Endothelial cell of umbilical vein (primary cell): ENCODE data around the gene MAU2. TPM values are rescaled to one million over a fixed set of nuclear protein-coding genes. Genes with fewer than 3 reads are reported as not detected.

ENCODE experiments used
- BruUV-seq: library from RNA; stranded (reverse); fragments of 400-500 nt; replicated peaks from 2 replicates; lab custom pipeline; 2021; lab: Mats Ljungman, UMichigan
- CTCF ChIA-PET: fragments of 300-600, 350-600 bp; sonication (Branson Sonifier 250); formaldehyde crosslinking; loops from one replicate; lab custom pipeline; 2021; ENCODE audit warnings: antibody characterized with exemption, inconsistent platforms; lab: Charles Lee
- POLR2A ChIA-PET: fragments of 300-600, 350-600 bp; sonication (Branson Sonifier 250); formaldehyde crosslinking; loops from one replicate; lab custom pipeline; 2021; ENCODE audit warnings: antibody characterized with exemption, inconsistent platforms; lab: Charles Lee
- DNase-seq: peaks from one replicate; pipeline ENCODE4 v3.0.0-alpha.2; 2011; ENCODE audit warnings: low read depth, low spot score
- FAIRE-seq: peaks from 2 replicates; lab custom pipeline; 2011; peaks lifted over from hg19 to GRCh38; lab: Jason Lieb, UNC
- H2AFZ ChIP-seq: 2 replicates; pipeline ENCODE4 v1.6.0; 2012; ENCODE audit warnings: low read depth, low read length, control low read depth, inconsistent platforms
- H3K27ac ChIP-seq: 2 replicates; pipeline ENCODE4 v1.5.1; 2011; ENCODE audit warnings: low read depth, mild to moderate bottlenecking, control low read depth, low read length, moderate library complexity; ENCODE audit not compliant: insufficient read depth
- H3K27me3 ChIP-seq, 2 experiments: 2 replicates each; pipeline versions ENCODE4 v1.6.0 to v1.6.1; 2011; ENCODE audit warnings: low read length in 2 of 2, mixed read lengths in 1 of 2; ENCODE audit not compliant: control insufficient read depth in 2 of 2, insufficient read depth in 2 of 2
- H3K36me3 ChIP-seq, 2 experiments: 2 replicates in 1 of 2; 3 replicates in 1 of 2; pipeline ENCODE4 v1.5.1; 2011; ENCODE audit warnings: low read length in 2 of 2, mild to moderate bottlenecking in 1 of 2, moderate library complexity in 1 of 2; ENCODE audit not compliant: control insufficient read depth in 2 of 2, insufficient read depth in 2 of 2; ENCODE audit errors: extremely low read depth in 1 of 2
- H3K4me1 ChIP-seq: 3 replicates; pipeline ENCODE4 v1.5.1; 2011; ENCODE audit warnings: mild to moderate bottlenecking, low read length; ENCODE audit not compliant: control insufficient read depth, insufficient read depth; ENCODE audit errors: extremely low read depth
- H3K4me2 ChIP-seq: 2 replicates; pipeline ENCODE4 v1.6.1; 2011; ENCODE audit warnings: low read length, control low read depth, mixed read lengths; ENCODE audit not compliant: insufficient read depth
- H3K4me3 ChIP-seq, 3 experiments: fragments of 200-600 bp in 1 of 3; sonication (generic), shearing (Covaris generic) in 1 of 3; replicated peaks in 1 of 3; 2 replicates each; pipeline ENCODE4 v1.5.1; 2011 to 2016; ENCODE audit warnings: control low read depth in 3 of 3, low read length in 3 of 3, mild to moderate bottlenecking in 2 of 3, inconsistent platforms in 1 of 3, low read depth in 1 of 3, moderate library complexity in 1 of 3; ENCODE audit not compliant: insufficient read depth in 1 of 3
- H3K79me2 ChIP-seq: 2 replicates; pipeline ENCODE4 v1.6.0; 2012; ENCODE audit warnings: low read length, inconsistent platforms; ENCODE audit not compliant: control insufficient read depth, insufficient read depth
- H3K9ac ChIP-seq: replicated peaks from 2 replicates; pipeline ENCODE3; 2011; ENCODE audit warnings: low read length, control low read depth; ENCODE audit not compliant: insufficient read depth; ENCODE audit errors: extremely low read depth
- H3K9me1 ChIP-seq: replicated peaks from 3 replicates; pipeline ENCODE4 v1.6.0; 2011; ENCODE audit warnings: mild to moderate bottlenecking, low read length; ENCODE audit not compliant: control insufficient read depth, insufficient read depth; ENCODE audit errors: extremely low read depth
- H3K9me3 ChIP-seq: replicated peaks from 2 replicates; pipeline ENCODE4 v1.5.1; 2012; ENCODE audit warnings: low read length, inconsistent platforms; ENCODE audit not compliant: control insufficient read depth, insufficient read depth
- H4K20me1 ChIP-seq: replicated peaks from 2 replicates; pipeline ENCODE3; 2011; ENCODE audit warnings: mild to moderate bottlenecking, low read length; ENCODE audit not compliant: control insufficient read depth, insufficient read depth; ENCODE audit errors: extremely low read depth
- CTCF ChIP-seq, 2 donors: IDR thresholded peaks; 1 replicate in 1 of 2; 2 replicates in 1 of 2; pipeline ENCODE4 v1.5.1; 2011; ENCODE audit warnings: low read length in 2 of 2, mild to moderate bottlenecking in 2 of 2, moderate library complexity in 2 of 2, control low read depth in 1 of 2, inconsistent platforms in 1 of 2, low read depth in 1 of 2; ENCODE audit not compliant: insufficient read depth in 1 of 2; ENCODE audit errors: extremely low read depth in 1 of 2
- GATA2 ChIP-seq: IDR thresholded peaks from 2 replicates; pipeline ENCODE4 v1.7.0; 2011; ENCODE audit warnings: low read depth, mild to moderate bottlenecking, moderate library complexity, mixed read lengths, low read length; ENCODE audit not compliant: insufficient read length, insufficient read depth
- MAX ChIP-seq: IDR thresholded peaks from 2 replicates; pipeline ENCODE4 v1.6.1; 2011; ENCODE audit not compliant: insufficient read depth, insufficient read length
- MYC ChIP-seq: IDR thresholded peaks from one replicate; pipeline ENCODE4 v1.6.1; 2011; ENCODE audit warnings: mild to moderate bottlenecking, low read depth, low read length
- POLR2A ChIP-seq: IDR thresholded peaks from 2 replicates; pipeline ENCODE4 v1.6.1; 2012; ENCODE audit warnings: low read depth, mild to moderate bottlenecking, control low read depth, low read length
- dilution Hi-C: fragments of 300-500 bp; cut with MboI; formaldehyde crosslinking; loops from one replicate; pipeline ENCODE4 v1.15.0; 2019; ENCODE audit warnings: low sequenced_read_pairs; ENCODE audit not compliant: extremely low pct_ligation_motif_present
- intact Hi-C: fragments of 100-400 bp; cut with micrococcal nuclease; formaldehyde crosslinking; loops from one replicate; pipeline ENCODE4 v1.10.0; 2022
- polyA plus RNA-seq, 4 experiments: library from polyadenylated mRNA; depleted of rRNA in 3 of 4; stranded (reverse) in 3 of 4; unstranded in 1 of 4; fragments of >200 nt; gene quantifications; 2 replicates each; pipeline versions ENCODE4 v1.2.1 to v1.2.3, GENCODE V29; 2011 to 2012; ENCODE audit warnings: missing spikeins in 1 of 4
- total RNA-seq: library from RNA; stranded (reverse); gene quantifications from 2 replicates; pipeline ENCODE4 v1.2.3, GENCODE V29; 2021

The MAU2 gene
- total and polyA plus RNA-seq, 2 donors (not counting 3 experiments of a cell fraction or from before 2014, with no cell fraction given), result 36.9 to 70.0 TPM

- dilution Hi-C loops (no loop called here), intact Hi-C loops (loop anchor here (2.0 kb wide), 1 partner anchor 128 kb away; the partner anchor contains the start of genes BORCS8 and RFXANK)
- FAIRE-seq (peak; percentile 63), DNase-seq (peak; percentile 30)
- Histone ChIP-seq H3K27me3 (no peaks in the 10 kb centered on the region), H3K79me2 (peaks cover 57% of the 10 kb centered on the region), H3K4me1 (peaks cover 13% of the 10 kb centered on the region), H3K36me3 (peaks cover 7 to 8% of the 10 kb centered on the region in 2 experiments), H3K4me2 (peak overlapping the region; percentile 87), H3K4me3 (peak overlapping the region; percentile 69 to 90 (median 83)), H2AFZ (peak overlapping the region; percentile 96), H4K20me1 (no peaks in the 10 kb centered on the region), H3K27ac (peak overlapping the region; percentile 94), H3K9ac (peak overlapping the region; percentile 97), H3K9me3 (no peaks in the 10 kb centered on the region), H3K9me1 (no peaks in the 10 kb centered on the region)
- BruUV-seq, result TSS peak; percentile 25
- no peak for TF ChIP-seq MAX
- no peak for TF ChIP-seq POLR2A
- TF ChIP-seq GATA2, result no peak
- no peak for TF ChIP-seq MYC
- no peak for TF ChIP-seq CTCF (IDR thresholded peaks at IDR 0.05; ENCODE audit: extremely low read depth in 1 of 2, insufficient read depth in 1 of 2, low read depth in 1 of 2, low read length in 2 of 2)
- POLR2A ChIA-PET, result no interaction called here
- CTCF ChIA-PET, result interaction anchor here (1.1 to 2.1 kb wide), 2 partner anchors 22 to 169 kb away, joined by 3 to 10 read pairs; no protein-coding TSS in a partner anchor
Observed at GRCh38 chr19:19321141-19321577, 530 bp downstream of the MAU2 start.
